G401 (cell line): ENCODE measurements around the gene RPTOR. TPM values are rescaled to one million over a fixed set of nuclear protein-coding genes. Genes with fewer than 3 reads are reported as not detected.

Experiments used
- DNase-seq: peaks from one replicate; pipeline ENCODE4 v3.0.0-alpha.2; 2015; ENCODE audit warnings: low spot score
- in situ Hi-C: cut with HindIII; loops from 2 replicates; pipeline ENCODE4 v1.10.0; 2016; ENCODE audit warnings: low sequenced_read_pairs, mixed read lengths
- total RNA-seq: library from RNA; depleted of rRNA; stranded (reverse); fragments of >200 nt; shearing (Covaris generic); gene quantifications from 2 replicates; pipeline ENCODE4 v1.2.3, GENCODE V29; 2014

Gene RPTOR
- total RNA-seq, 1 experiment from 2014 or later, result 27.7 TPM

- in situ Hi-C loops, result no loop called here
Measured at GRCh38 chr17:80925688-80926335, 381.2 kb downstream of the RPTOR start.

GRCh38 chr17:80926591-80927250 lies 382.1 kb downstream of the RPTOR start:
- in situ Hi-C loops, result no loop called here
- DNase-seq, result no peak

More at GRCh38 chr17:80925688-80926335, 381.2 kb downstream of the RPTOR start:
- no peak for DNase-seq

DNA sequence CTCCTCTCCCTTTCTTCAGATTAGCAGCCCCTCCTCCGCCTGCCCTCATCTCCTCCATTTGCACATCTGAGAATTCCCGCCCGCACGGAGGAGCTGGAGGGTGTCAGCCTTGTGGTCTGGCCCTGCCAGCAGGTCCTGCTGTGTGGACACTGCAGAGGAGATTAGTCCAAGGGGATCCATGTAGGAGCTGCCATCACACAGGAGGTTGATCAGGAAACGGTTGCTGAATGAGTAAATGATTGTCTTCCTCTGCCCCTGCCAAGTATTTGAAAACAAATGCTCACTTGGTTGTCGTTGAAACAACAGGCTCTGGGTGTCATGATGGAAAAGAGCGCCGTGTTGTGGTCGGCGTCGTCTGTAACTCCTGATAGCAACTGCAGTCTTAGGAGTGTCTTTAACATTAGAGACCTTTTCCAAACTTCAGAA lies 383.2 kb downstream of the RPTOR start:
- DNase-seq, result no peak
- in situ Hi-C loops, result no loop called here

DNA sequence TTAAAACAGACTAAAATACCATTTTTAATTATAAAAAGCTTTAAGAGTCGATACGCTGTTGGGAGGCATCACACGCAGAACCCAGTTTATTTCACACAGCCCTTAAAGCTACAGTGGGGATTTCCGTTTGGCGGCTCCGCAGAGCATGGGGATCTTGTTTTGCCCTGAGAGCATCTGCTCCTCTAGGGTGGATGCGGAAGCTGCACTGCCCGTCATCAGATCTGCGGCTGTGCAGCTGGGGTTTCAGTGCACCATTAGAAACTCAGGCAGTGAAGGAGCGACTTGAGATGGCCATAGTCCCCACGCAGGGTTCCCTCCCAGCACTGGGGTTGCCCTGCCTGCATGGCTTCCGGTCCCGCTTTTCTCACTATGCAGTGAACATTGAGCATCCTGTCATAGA lies 384.8 kb downstream of the RPTOR start:
- in situ Hi-C loops, result no loop called here
- DNase-seq, result no peak

DNA sequence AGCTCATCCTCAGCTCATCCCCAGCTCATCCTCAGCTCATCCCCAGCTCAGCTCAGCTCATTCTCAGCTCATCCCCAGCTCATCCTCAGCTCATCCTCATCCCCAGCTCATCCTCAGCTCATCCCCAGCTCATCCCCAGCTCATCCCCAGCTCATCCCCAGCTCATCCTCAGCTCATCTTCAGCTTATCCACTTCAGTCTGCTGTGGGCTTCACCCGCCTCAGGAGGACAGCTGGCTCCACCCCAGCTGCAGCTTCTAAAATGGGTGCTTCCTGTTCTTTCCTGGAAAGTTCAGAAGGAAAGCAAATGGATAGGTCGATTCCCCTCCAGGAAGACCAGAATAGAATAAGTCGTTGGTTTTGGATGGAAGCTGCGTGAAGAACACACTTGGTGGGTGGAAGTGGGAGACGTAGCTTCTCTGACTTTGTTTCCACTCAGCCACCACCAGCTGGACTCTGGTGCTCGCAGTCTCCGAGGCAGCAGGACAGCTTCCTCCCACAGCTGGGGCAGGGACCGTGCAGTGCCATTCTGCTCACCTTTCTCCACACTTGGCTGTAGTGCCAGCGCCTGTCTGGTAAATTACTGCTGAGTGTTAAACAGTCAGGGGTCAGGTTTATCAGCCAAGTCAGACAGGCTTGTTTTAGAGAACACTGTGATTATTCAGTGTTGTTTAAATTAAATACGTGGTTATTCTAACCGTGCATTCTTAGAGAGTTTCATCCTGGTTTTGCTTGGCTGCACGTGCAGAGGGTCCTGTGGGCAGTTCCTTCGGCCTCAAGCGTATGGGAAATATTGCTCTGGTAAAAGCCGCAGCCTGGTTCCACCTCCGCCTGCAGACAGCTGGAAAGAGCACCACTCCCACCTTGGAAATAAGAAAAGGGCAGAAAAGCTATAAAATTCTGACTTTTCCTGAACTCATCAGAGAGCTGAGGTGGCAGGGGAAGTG lies 386.0 kb downstream of the RPTOR start:
- in situ Hi-C loops, result no loop called here
- DNase-seq, result no peak

DNA sequence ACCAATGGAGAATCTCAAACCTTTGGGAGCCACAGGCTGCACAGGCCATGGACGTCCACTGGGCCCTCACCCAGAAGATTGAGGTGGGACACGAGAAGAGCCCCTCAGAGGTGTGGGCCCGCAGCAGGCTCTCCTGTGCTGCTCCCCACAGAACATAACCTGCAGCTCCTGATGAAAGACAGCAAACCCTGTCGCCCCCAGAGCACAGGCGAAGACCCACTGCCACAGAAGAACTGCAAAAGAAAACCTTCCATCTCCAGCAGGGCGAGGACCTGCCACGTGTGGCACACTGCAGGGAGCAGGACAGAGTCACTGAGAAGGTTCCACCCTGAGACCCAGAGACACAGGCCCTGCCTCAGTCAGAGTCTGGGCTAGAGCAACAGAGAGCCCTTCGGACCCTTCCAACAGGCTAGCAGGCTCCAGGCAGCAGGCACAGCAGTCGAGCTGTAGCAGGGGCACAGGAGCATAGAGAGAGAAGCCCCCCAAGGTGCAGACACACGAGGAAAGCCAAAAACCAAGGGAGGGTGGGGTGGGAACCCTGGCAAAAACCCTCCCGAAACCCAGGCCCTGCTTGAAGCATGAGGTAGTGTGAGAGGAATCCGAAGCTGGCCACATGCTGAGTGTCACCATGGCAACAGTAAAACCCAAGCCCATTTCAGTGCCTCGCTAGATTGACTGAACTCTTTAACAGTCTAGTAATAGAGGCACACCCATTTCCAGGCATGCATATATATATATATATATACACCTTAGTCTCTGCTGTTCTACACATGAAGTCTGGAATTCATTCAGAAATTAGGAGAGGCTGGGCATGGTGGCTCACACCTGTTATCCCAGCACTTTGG lies 387.0 kb downstream of the RPTOR start:
- in situ Hi-C loops, result no loop called here
- DNase-seq, result peak; percentile 8

DNA sequence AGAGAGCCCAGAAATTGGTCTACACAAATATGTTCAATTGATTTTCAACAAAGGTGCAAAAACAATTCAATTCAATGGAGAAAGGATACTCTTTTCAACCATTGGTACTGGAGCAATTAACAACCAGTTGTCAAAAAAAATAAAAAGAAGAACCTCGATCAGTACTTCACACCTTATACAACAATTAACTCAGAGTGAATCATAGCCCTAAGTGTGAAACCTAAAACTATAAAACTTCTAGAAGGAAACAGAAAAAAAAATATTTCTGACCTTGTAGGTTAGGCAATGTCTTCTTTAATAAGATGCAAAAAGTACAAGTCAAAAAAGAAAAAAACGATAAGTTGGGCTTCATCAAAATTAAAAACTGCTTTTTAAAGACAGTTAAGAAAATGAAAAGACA lies 390.9 kb downstream of the RPTOR start:
- no peak for DNase-seq
- in situ Hi-C loops, result no loop called here

DNA sequence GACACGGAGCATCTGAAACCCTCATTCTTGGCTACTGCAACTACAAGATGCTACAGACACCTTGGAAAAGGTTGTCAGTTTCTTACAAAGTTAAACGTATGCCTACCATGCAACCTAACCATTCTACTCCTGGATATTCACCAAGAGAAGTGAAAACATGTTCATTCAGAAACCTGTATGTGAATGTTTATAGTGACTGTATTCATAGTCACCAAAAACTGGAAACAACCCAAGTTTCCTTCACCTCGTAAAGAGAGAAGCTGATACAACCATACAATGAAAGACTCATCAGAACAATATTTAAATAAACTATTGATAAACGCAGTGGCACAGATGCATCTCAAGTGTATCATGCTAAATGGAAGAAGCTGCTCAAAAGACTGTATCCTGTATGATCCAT lies 391.6 kb downstream of the RPTOR start:
- in situ Hi-C loops, result no loop called here
- no peak for DNase-seq

DNA sequence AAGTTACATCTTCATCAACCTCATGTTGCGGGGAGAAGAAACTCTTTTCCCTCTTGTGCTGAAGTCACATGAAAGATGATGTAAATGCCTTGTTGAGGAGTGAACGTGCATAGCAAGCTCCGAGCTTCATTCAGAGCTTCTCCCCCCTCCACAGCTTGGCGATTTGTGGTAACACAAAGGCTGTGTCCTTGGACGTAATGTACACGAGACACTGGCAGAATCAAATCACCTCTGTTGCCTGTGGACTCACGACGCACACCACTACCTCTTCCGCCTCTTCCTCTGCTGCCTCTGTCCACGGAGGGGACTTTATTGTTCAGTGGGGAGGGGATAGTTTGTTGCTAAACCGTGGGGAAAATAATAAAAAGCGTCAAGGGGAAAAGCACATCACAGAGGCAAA lies 392.1 kb downstream of the RPTOR start:
- no peak for DNase-seq
- in situ Hi-C loops, result no loop called here

GRCh38 chr17:80937462-80938381 lies 393.1 kb downstream of the RPTOR start:
- no peak for DNase-seq
- in situ Hi-C loops, result no loop called here

GRCh38 chr17:80938556-80938955 lies 393.9 kb downstream of the RPTOR start:
- DNase-seq, result no peak
- in situ Hi-C loops, result no loop called here

GRCh38 chr17:80939151-80940145 lies 394.8 kb downstream of the RPTOR start:
- DNase-seq, result no peak
- in situ Hi-C loops, result no loop called here

GRCh38 chr17:80940171-80941123 lies 395.8 kb downstream of the RPTOR start:
- DNase-seq, result no peak
- in situ Hi-C loops, result no loop called here

DNA sequence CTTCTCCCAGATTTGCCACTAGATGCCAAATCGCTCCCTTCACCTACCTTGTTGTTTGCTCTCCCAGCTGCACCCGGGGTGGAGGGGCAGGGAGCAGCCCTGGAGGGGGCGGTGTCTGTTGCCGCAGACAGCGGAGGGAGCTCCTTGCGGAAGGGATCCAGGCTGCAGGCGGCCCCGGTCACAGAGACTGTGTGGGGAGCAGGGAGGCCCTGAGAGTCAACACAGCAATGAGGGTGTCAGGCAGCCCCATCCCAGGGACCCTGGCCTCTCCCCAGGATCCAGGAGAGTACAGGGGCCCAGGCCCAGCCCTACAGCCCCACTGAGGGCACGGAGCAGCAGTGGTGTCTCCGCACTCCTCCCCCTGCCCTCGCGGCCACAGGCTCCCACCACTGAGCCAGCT lies 396.5 kb downstream of the RPTOR start:
- DNase-seq, result no peak
- in situ Hi-C loops, result no loop called here

DNA sequence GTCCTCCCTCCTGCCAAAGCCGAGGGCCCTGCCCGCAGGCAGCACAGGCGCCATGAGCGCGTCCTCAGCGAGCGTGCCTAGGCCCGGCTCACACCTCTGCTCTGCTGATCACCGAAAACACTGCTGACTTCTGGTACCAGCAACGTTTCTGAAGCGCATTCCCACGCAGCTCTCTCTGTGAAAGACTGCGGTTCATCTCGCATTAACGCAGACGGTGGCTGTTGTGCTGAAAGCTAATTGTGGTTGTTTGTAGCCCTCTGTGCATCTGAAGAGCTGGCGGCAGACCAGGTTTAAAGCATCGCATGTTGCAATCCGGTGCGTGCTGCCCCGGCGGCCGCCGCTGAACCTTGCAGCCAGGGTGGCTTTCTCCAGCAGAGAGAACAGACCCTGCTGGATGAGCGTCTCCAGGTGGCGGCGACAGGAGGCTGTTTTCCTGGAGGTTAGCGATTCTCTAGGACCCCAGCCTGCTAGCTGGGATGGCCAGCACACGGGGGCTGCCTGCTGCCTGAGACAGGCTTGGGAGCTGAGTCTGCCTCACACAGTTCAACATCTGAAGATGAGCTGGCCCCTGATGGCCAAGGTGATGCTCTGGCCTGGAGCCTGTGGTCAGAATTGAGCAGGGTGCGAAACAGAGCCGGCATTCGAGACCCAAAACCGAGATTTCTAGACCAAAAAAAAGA lies 397.2 kb downstream of the RPTOR start:
- in situ Hi-C loops, result no loop called here
- peak; percentile 50 for DNase-seq
